CD14-positive monocyte (primary cell): Measurements from ENCODE around the gene TMEM63C. TPM values are rescaled to one million over a fixed set of nuclear protein-coding genes. Genes with fewer than 3 reads are reported as not detected.

Experiments used
- DNase-seq, 3 donors: peaks; one replicate each; pipeline ENCODE4 v3.0.0-alpha.2; 2011 to 2022
- H2AFZ ChIP-seq: 2 replicates; pipeline ENCODE4 v1.6.0; 2012; ENCODE audit warnings: mild to moderate bottlenecking, low read depth, low read length, inconsistent platforms; ENCODE audit not compliant: insufficient read depth, poor library complexity, severe bottlenecking
- H3K27ac ChIP-seq, 2 donors: 1 replicate in 1 of 2; 2 replicates in 1 of 2; pipeline ENCODE4 v1.5.1; 2012 to 2013; ENCODE audit warnings: low read length in 2 of 2, control low read depth in 1 of 2, inconsistent platforms in 1 of 2, low read depth in 1 of 2, mild to moderate bottlenecking in 1 of 2
- H3K27me3 ChIP-seq, 2 donors: one replicate each; pipeline versions ENCODE4 v1.6.0 to v1.6.1; 2011 to 2013; ENCODE audit warnings: low read length in 2 of 2; ENCODE audit not compliant: control insufficient read depth in 2 of 2, insufficient read depth in 2 of 2
- H3K36me3 ChIP-seq, 2 donors: replicated peaks in 1 of 2; 1 replicate in 1 of 2; 2 replicates in 1 of 2; pipeline versions ENCODE4 v1.5.1 to v1.6.1; 2012 to 2013; ENCODE audit warnings: low read length in 2 of 2, control low read depth in 1 of 2, inconsistent platforms in 1 of 2, mild to moderate bottlenecking in 1 of 2; ENCODE audit not compliant: insufficient read depth in 2 of 2, control insufficient read depth in 1 of 2
- H3K4me1 ChIP-seq, 2 donors: 1 replicate in 1 of 2; 2 replicates in 1 of 2; pipeline versions ENCODE4 v1.5.1 to v1.6.1; 2012 to 2013; ENCODE audit warnings: low read length in 2 of 2, control low read depth in 1 of 2, inconsistent platforms in 1 of 2, mild to moderate bottlenecking in 1 of 2, moderate library complexity in 1 of 2; ENCODE audit not compliant: insufficient read depth in 2 of 2, control insufficient read depth in 1 of 2
- H3K4me2 ChIP-seq: replicated peaks from 2 replicates; pipeline ENCODE3; 2012; ENCODE audit warnings: low read length, moderate library complexity, mild to moderate bottlenecking; ENCODE audit not compliant: poor library complexity, severe bottlenecking; ENCODE audit errors: extremely low read depth
- H3K4me3 ChIP-seq, 3 experiments: fragments of 200-600 bp in 1 of 3; sonication (generic) in 1 of 3; replicated peaks in 1 of 3; 1 replicate in 2 of 3; 2 replicates in 1 of 3; pipeline ENCODE4 v1.5.1; 2011 to 2013; ENCODE audit warnings: low read length in 3 of 3, mild to moderate bottlenecking in 3 of 3, control low read depth in 2 of 3, low read depth in 2 of 3, inconsistent platforms in 1 of 3, moderate library complexity in 1 of 3
- H3K79me2 ChIP-seq: 2 replicates; pipeline ENCODE4 v1.6.0; 2012; ENCODE audit warnings: mild to moderate bottlenecking, control low read depth, inconsistent platforms, low read length, moderate library complexity; ENCODE audit not compliant: insufficient read depth
- H3K9ac ChIP-seq: 2 replicates; pipeline ENCODE4 v1.6.0; 2017; ENCODE audit warnings: low read length, mild to moderate bottlenecking; ENCODE audit not compliant: insufficient read depth, poor library complexity, severe bottlenecking
- H3K9me3 ChIP-seq, 2 donors: replicated peaks in 1 of 2; 1 replicate in 1 of 2; 2 replicates in 1 of 2; pipeline versions ENCODE4 v1.5.1 to v1.6.1; 2012 to 2013; ENCODE audit warnings: low read length in 2 of 2, control low read depth in 1 of 2; ENCODE audit not compliant: control insufficient read depth in 1 of 2, insufficient read depth in 1 of 2
- H4K20me1 ChIP-seq: 2 replicates; pipeline ENCODE4 v1.6.0; 2012; ENCODE audit warnings: mild to moderate bottlenecking, low read length, control low read depth, moderate library complexity; ENCODE audit not compliant: insufficient read depth
- H3K27ac Mint-ChIP-seq, 7 donors: one replicate each; pipeline ENCODE4 v1.8.0; 2020; ENCODE audit warnings: mild to moderate bottlenecking in 7 of 7, mixed read lengths in 7 of 7, moderate library complexity in 6 of 7, inconsistent platforms in 2 of 7
- H3K27me3 Mint-ChIP-seq, 3 donors: one replicate each; pipeline ENCODE4 v1.8.0; 2021 to 2022; ENCODE audit warnings: low read depth in 3 of 3, mild to moderate bottlenecking in 3 of 3, mixed read lengths in 3 of 3, moderate library complexity in 3 of 3, inconsistent platforms in 1 of 3
- H3K36me3 Mint-ChIP-seq, 2 donors: one replicate each; pipeline ENCODE4 v1.8.0; 2020; ENCODE audit warnings: mixed read lengths in 2 of 2, inconsistent platforms in 1 of 2, mild to moderate bottlenecking in 1 of 2
- H3K4me1 Mint-ChIP-seq: one replicate; pipeline ENCODE4 v1.8.0; 2020; ENCODE audit warnings: mild to moderate bottlenecking, mixed read lengths
- H3K4me3 Mint-ChIP-seq, 2 donors: one replicate each; pipeline ENCODE4 v1.8.0; 2020; ENCODE audit warnings: mild to moderate bottlenecking in 2 of 2, mixed read lengths in 2 of 2, moderate library complexity in 1 of 2
- H3K9me3 Mint-ChIP-seq, 7 donors: one replicate each; pipeline ENCODE4 v1.8.0; 2020 to 2022; ENCODE audit warnings: mixed read lengths in 7 of 7, mild to moderate bottlenecking in 6 of 7, moderate library complexity in 6 of 7, inconsistent platforms in 2 of 7
- CTCF ChIP-seq: fragments of 200-600 bp; IDR thresholded peaks from one replicate; pipeline ENCODE4 v1.8.0; 2022; ENCODE audit warnings: antibody characterized with exemption, mild to moderate bottlenecking
- WGBS: methylation state at CpG from one replicate; pipeline ENCODE4 v1.1.5; 2013; ENCODE audit warnings: missing lambda C conversion rate; ENCODE audit not compliant: insufficient coverage; 5-methylcytosine and 5-hydroxymethylcytosine counted together
- intact Hi-C, 2 donors: fragments of 100-400 bp; cut with micrococcal nuclease; formaldehyde crosslinking; loops; one replicate each; pipeline versions ENCODE4 v1.15.0 to v1.15.1; 2023
- polyA plus RNA-seq, 3 donors: library from polyadenylated mRNA; depleted of rRNA in 1 of 3; unstranded in 2 of 3; stranded (reverse) in 1 of 3; fragments of 300-500 nt in 2 of 3; fragments of >200 nt in 1 of 3; fragmentation: Illumina TruSeq in 2 of 3; gene quantifications; 1 replicate in 2 of 3; 2 replicates in 1 of 3; pipeline ENCODE4 v1.2.3, GENCODE V29; 2012 to 2021

TMEM63C gene
- polyA plus RNA-seq, 3 donors = 0.78 to 4.4 TPM; not detected in 1

GRCh38 chr14:77200406-77200985 is 18.9 kb downstream of the TMEM63C start:
- no peaks in the 10 kb centered on the region for H3K4me1 Mint-ChIP-seq
- Histone ChIP-seq H2AFZ (no peak overlapping the region), H4K20me1 (no peaks in the 10 kb centered on the region), H3K27ac (no peak overlapping the region), H3K79me2 (no peaks in the 10 kb centered on the region), H3K27me3 (no peaks in the 10 kb centered on the region), H3K4me1 (no peaks in the 10 kb centered on the region), H3K9me3 (no peaks in the 10 kb centered on the region), H3K4me3 (no peak overlapping the region), H3K36me3 (no peaks in the 10 kb centered on the region), H3K4me2 (no peak overlapping the region), H3K9ac (no peak overlapping the region)
- intact Hi-C loops = no loop called here
- 80% methylated on average over 6 of the region's 7 CpGs for WGBS
- H3K9me3 Mint-ChIP-seq = no peaks in the 10 kb centered on the region
- no peak for TF ChIP-seq CTCF
- peaks cover 0 to 2% of the 10 kb centered on the region in 2 donors for H3K36me3 Mint-ChIP-seq
- no peak for DNase-seq
- no peak overlapping the region for H3K4me3 Mint-ChIP-seq
- peaks cover 2 to 7% (median 4%) of the 10 kb centered on the region in 3 donors for H3K27me3 Mint-ChIP-seq
- H3K27ac Mint-ChIP-seq = no peak overlapping the region

GRCh38 chr14:77201696-77202095 is 20.1 kb downstream of the TMEM63C start:
- H3K27me3 ChIP-seq = no peaks in the 10 kb centered on the region
- H3K4me1 Mint-ChIP-seq = no peaks in the 10 kb centered on the region
- peaks cover 0 to 2% of the 10 kb centered on the region in 2 donors for H3K36me3 Mint-ChIP-seq

More at GRCh38 chr14:77201696-77202095, 20.1 kb downstream of the TMEM63C start:
- Histone ChIP-seq H2AFZ (no peak overlapping the region), H3K36me3 (no peaks in the 10 kb centered on the region), H3K79me2 (no peaks in the 10 kb centered on the region), H3K4me1 (no peaks in the 10 kb centered on the region), H3K4me2 (no peak overlapping the region), H3K9me3 (no peaks in the 10 kb centered on the region), H4K20me1 (no peaks in the 10 kb centered on the region), H3K9ac (no peak overlapping the region), H3K27ac (no peak overlapping the region), H3K4me3 (no peak overlapping the region)
- 100% methylated on average over 1 of the region's 4 CpGs for WGBS
- Mint-ChIP-seq H3K27ac (no peak overlapping the region), H3K9me3 (no peaks in the 10 kb centered on the region), H3K4me3 (no peak overlapping the region), H3K27me3 (peaks cover 2 to 7% (median 4%) of the 10 kb centered on the region in 3 donors)
- intact Hi-C loops = no loop called here
- no peak for TF ChIP-seq CTCF
- DNase-seq = no peak
